ENCODE data around the gene SLC25A33.

DNA sequence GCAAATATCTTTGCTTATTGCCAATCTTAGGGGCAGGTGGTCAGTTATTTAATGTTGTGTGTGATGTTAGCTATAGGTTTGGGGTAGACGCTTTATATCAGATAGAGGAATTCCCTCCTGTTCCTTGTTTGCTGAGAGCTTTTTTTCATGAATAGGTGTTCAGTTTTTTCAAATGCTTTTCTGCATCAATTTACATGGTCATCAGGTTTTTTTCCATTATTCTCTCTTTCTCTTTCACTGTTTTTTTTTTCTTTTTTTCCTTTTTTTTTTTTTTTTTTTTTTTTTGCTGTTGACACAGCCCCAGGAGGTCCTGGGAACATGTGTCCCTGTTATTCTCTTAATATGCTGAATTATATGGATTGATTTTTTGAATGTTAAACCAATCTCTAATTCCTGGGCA lies 3.0 kb upstream of the SLC25A33 start:
- TF ChIP-seq, protein P1, sequence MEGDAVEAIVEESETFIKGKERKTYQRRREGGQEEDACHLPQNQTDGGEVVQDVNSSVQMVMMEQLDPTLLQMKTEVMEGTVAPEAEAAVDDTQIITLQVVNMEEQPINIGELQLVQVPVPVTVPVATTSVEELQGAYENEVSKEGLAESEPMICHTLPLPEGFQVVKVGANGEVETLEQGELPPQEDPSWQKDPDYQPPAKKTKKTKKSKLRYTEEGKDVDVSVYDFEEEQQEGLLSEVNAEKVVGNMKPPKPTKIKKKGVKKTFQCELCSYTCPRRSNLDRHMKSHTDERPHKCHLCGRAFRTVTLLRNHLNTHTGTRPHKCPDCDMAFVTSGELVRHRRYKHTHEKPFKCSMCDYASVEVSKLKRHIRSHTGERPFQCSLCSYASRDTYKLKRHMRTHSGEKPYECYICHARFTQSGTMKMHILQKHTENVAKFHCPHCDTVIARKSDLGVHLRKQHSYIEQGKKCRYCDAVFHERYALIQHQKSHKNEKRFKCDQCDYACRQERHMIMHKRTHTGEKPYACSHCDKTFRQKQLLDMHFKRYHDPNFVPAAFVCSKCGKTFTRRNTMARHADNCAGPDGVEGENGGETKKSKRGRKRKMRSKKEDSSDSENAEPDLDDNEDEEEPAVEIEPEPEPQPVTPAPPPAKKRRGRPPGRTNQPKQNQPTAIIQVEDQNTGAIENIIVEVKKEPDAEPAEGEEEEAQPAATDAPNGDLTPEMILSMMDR (conservative IDR thresholded peaks at IDR 0.05; ENCODE audit: low read depth, low read length) = no peak
- TF ChIP-seq EZH2 (IDR thresholded peaks at IDR 0.05; ENCODE audit: borderline replicate concordance, low read depth, low read length, poor library complexity, severe bottlenecking) = no peak

Measured in A673 (cell line).